HCT116 (cell line): ENCODE measurements around the gene FHOD3. TPM values are rescaled to one million over a fixed set of nuclear protein-coding genes. Genes with fewer than 3 reads are reported as not detected.

Source experiments
- ATAC-seq: fragments of 200-7000 bp; cut with Tn5 transposase; 2 replicates; pipeline ENCODE4 v1.9.1; 2020; ENCODE audit warnings: mild to moderate bottlenecking, moderate library complexity
- BruUV-seq: library from RNA; stranded (reverse); fragments of 400-500 nt; replicated peaks from 2 replicates; lab custom pipeline; 2021; lab: Mats Ljungman, UMichigan
- CTCF ChIA-PET: fragments of 300-600 bp; sonication (Branson Sonifier 250); formaldehyde crosslinking; loops from one replicate; lab custom pipeline; 2021; ENCODE audit warnings: antibody characterized with exemption; lab: Charles Lee
- POLR2A ChIA-PET: fragments of 300-600, 350-600 bp; sonication (Branson Sonifier 250); formaldehyde crosslinking; loops from one replicate; lab custom pipeline; 2021; ENCODE audit warnings: antibody characterized with exemption; lab: Charles Lee
- RAD21 ChIA-PET, 2 experiments: fragments of 300-600 bp; sonication (Branson Sonifier 250); formaldehyde crosslinking; loops; one replicate each; lab custom pipeline; 2023; ENCODE audit warnings: low total read pairs in 2 of 2; ENCODE audit not compliant: uncharacterized antibody in 2 of 2, unreplicated experiment in 2 of 2, low non-redundant PET in 1 of 2; lab: Charles Lee
- DNase-seq: peaks from one replicate; pipeline ENCODE4 v3.0.0-alpha.2; 2010; ENCODE audit warnings: low read depth, low spot score
- H2AFZ ChIP-seq: fragments of 200-600 bp; shearing (Covaris generic), sonication (generic); 2 replicates; pipeline ENCODE4 v1.6.1; 2017; ENCODE audit warnings: low read depth, mixed run types, mixed read lengths, antibody characterized with exemption, low read length; ENCODE audit not compliant: poor library complexity, severe bottlenecking
- H3K27ac ChIP-seq: 2 replicates; pipeline ENCODE4 v1.5.1; 2012; ENCODE audit warnings: low read depth, low read length
- H3K27me3 ChIP-seq: fragments of 200-600 bp; sonication (generic); 2 replicates; pipeline ENCODE4 v1.6.1; 2016; ENCODE audit warnings: mixed run types, low read length, mixed read lengths; ENCODE audit not compliant: insufficient read depth
- H3K36me3 ChIP-seq, 2 experiments: fragments of 200-500 bp in 1 of 2; fragments of 200-600 bp in 1 of 2; sonication (Bioruptor generic) in 1 of 2; sonication (generic) in 1 of 2; 2 replicates each; pipeline versions ENCODE4 v1.5.1 to v1.6.1; 2014 to 2016; ENCODE audit warnings: low read length in 2 of 2, inconsistent platforms in 1 of 2, mixed read lengths in 1 of 2, mixed run types in 1 of 2; ENCODE audit not compliant: insufficient read depth in 2 of 2, control insufficient read depth in 1 of 2
- H3K4me1 ChIP-seq, 2 experiments: fragments of 200-600 bp in 1 of 2; sonication (generic) in 1 of 2; 2 replicates each; pipeline versions ENCODE4 v1.5.1 to v1.6.1; 2012 to 2017; ENCODE audit warnings: low read length in 2 of 2, inconsistent platforms in 1 of 2, mild to moderate bottlenecking in 1 of 2, mixed read lengths in 1 of 2, mixed run types in 1 of 2, moderate library complexity in 1 of 2; ENCODE audit not compliant: insufficient read depth in 2 of 2, control insufficient read depth in 1 of 2
- H3K4me2 ChIP-seq: fragments of 200-600 bp; sonication (generic); 2 replicates; pipeline ENCODE4 v1.6.1; 2017; ENCODE audit warnings: mixed run types, low read length, mixed read lengths
- H3K4me3 ChIP-seq, 2 experiments: fragments of 200-600 bp in 1 of 2; sonication (generic) in 1 of 2; replicated peaks in 1 of 2; 2 replicates each; pipeline ENCODE4 v1.5.1; 2011 to 2016; ENCODE audit warnings: low read length in 2 of 2, control low read depth in 1 of 2, low read depth in 1 of 2, mild to moderate bottlenecking in 1 of 2, mixed read lengths in 1 of 2, mixed run types in 1 of 2
- H3K79me2 ChIP-seq: fragments of 200-600 bp; sonication (generic); 2 replicates; pipeline ENCODE4 v1.6.1; 2017; ENCODE audit warnings: mild to moderate bottlenecking, mixed run types, low read length, moderate library complexity, mixed read lengths; ENCODE audit not compliant: insufficient read depth
- H3K9ac ChIP-seq: fragments of 200-600 bp; sonication (generic); 2 replicates; pipeline ENCODE4 v1.6.1; 2016; ENCODE audit warnings: low read length, mixed read lengths
- H3K9me2 ChIP-seq: fragments of 200-600 bp; sonication (generic), shearing (Covaris generic); 2 replicates; pipeline ENCODE4 v1.6.1; 2017; ENCODE audit warnings: mixed run types, mild to moderate bottlenecking, moderate library complexity; ENCODE audit not compliant: insufficient read depth
- H3K9me3 ChIP-seq, 2 experiments: fragments of 200-500 bp in 1 of 2; fragments of 200-600 bp in 1 of 2; sonication (Bioruptor generic) in 1 of 2; sonication (generic) in 1 of 2; 2 replicates each; pipeline ENCODE4 v1.6.1; 2014 to 2017; ENCODE audit warnings: low read length in 2 of 2, mixed read lengths in 2 of 2, inconsistent platforms in 1 of 2, low read depth in 1 of 2, mild to moderate bottlenecking in 1 of 2, mixed run types in 1 of 2, moderate library complexity in 1 of 2; ENCODE audit not compliant: control insufficient read depth in 1 of 2, insufficient read depth in 1 of 2
- H4K20me1 ChIP-seq: fragments of 200-600 bp; sonication (generic), shearing (Covaris generic); 2 replicates; pipeline ENCODE4 v1.6.1; 2017; ENCODE audit warnings: mixed run types, mild to moderate bottlenecking, moderate library complexity; ENCODE audit not compliant: insufficient read depth
- ATF3 ChIP-seq: IDR thresholded peaks from 2 replicates; pipeline ENCODE4 v1.6.1; 2012
- CEBPB ChIP-seq: IDR thresholded peaks from 2 replicates; pipeline ENCODE4 v1.6.1; 2012; ENCODE audit warnings: low read depth
- CTCF ChIP-seq, 3 experiments: fragments of 200-600 bp in 1 of 3; sonication (generic) in 1 of 3; IDR thresholded peaks in 2 of 3; conservative IDR thresholded peaks in 1 of 3; 2 replicates each; pipeline ENCODE4 v1.5.1; 2012 to 2017; ENCODE audit warnings: low read depth in 2 of 3, low read length in 2 of 3, antibody characterized with exemption in 1 of 3, borderline replicate concordance in 1 of 3, control low read depth in 1 of 3, mild to moderate bottlenecking in 1 of 3, mixed read lengths in 1 of 3, mixed run types in 1 of 3, moderate library complexity in 1 of 3; ENCODE audit not compliant: insufficient read depth in 1 of 3
- EZH2 ChIP-seq: fragments of 200-600 bp; sonication (generic); IDR thresholded peaks from 2 replicates; pipeline ENCODE4 v1.6.1; 2017; ENCODE audit warnings: antibody characterized with exemption, mixed run types
- EZH2phosphoT487 ChIP-seq: fragments of 200-600 bp; IDR thresholded peaks from 2 replicates; pipeline ENCODE4 v1.6.1; 2018; ENCODE audit warnings: antibody characterized with exemption, borderline replicate concordance
- FOSL1 ChIP-seq: IDR thresholded peaks from 2 replicates; pipeline ENCODE4 v1.6.1; 2012; ENCODE audit warnings: low read depth
- JUND ChIP-seq: IDR thresholded peaks from 2 replicates; pipeline ENCODE4 v1.6.1; 2012
- MAX ChIP-seq: IDR thresholded peaks from 2 replicates; pipeline ENCODE4 v1.6.1; 2012
- POLR2A ChIP-seq: IDR thresholded peaks from 2 replicates; pipeline ENCODE4 v1.7.0; 2011; ENCODE audit warnings: borderline replicate concordance; ENCODE audit not compliant: insufficient read depth, insufficient read length; ENCODE audit errors: extremely low read depth
- POLR2AphosphoS5 ChIP-seq: IDR thresholded peaks from 2 replicates; pipeline ENCODE4 v1.6.1; 2011; ENCODE audit warnings: mild to moderate bottlenecking, low read depth, low read length, moderate library complexity
- RAD21 ChIP-seq: IDR thresholded peaks from 2 replicates; pipeline ENCODE4 v1.6.1; 2012; ENCODE audit warnings: low read depth, mild to moderate bottlenecking
- REST ChIP-seq: IDR thresholded peaks from 2 replicates; pipeline ENCODE4 v1.6.1; 2012; ENCODE audit warnings: low read depth
- SIN3A ChIP-seq: IDR thresholded peaks from 2 replicates; pipeline ENCODE4 v1.6.1; 2012; ENCODE audit warnings: low read depth
- SP1 ChIP-seq: IDR thresholded peaks from 2 replicates; pipeline ENCODE4 v1.6.1; 2012; ENCODE audit warnings: low read depth
- SRF ChIP-seq: IDR thresholded peaks from 2 replicates; pipeline ENCODE4 v1.6.1; 2012; ENCODE audit warnings: low read depth
- YY1 ChIP-seq: IDR thresholded peaks from 2 replicates; pipeline ENCODE4 v1.6.1; 2011; ENCODE audit warnings: low read length, low read depth, moderate library complexity, mild to moderate bottlenecking; ENCODE audit not compliant: insufficient replicate concordance; ENCODE audit errors: extremely low read depth
- ZBTB33 ChIP-seq: IDR thresholded peaks from 2 replicates; pipeline ENCODE4 v1.6.1; 2011; ENCODE audit warnings: mild to moderate bottlenecking, low read length, moderate library complexity; ENCODE audit not compliant: insufficient replicate concordance; ENCODE audit errors: extremely low read depth
- ZFX ChIP-seq: fragments of 450-650 bp; IDR thresholded peaks from 2 replicates; pipeline ENCODE4 v1.6.1; 2017
- ZNF274 ChIP-seq: fragments of 200-500 bp; sonication (Bioruptor generic); IDR thresholded peaks from 2 replicates; pipeline ENCODE4 v1.6.1; 2014; ENCODE audit warnings: mild to moderate bottlenecking, low read depth, low read length, inconsistent platforms
- intact Hi-C: fragments of 100-400 bp; cut with micrococcal nuclease; formaldehyde crosslinking; loops from 2 replicates; pipeline ENCODE4 v1.10.0; 2022
- total RNA-seq: library from RNA; stranded (reverse); gene quantifications from one replicate; pipeline ENCODE4 v1.2.1, GENCODE V29; 2021; ENCODE audit not compliant: unreplicated experiment

Gene FHOD3
- total RNA-seq, 1 experiment from 2014 or later = 4.0 TPM

GRCh38 chr18:36386150-36386920, 88.8 kb downstream of the FHOD3 start:
- ChIA-PET CTCF (no interaction called here), POLR2A (no interaction called here), RAD21 (no interaction called here)
- no peaks in the 10 kb centered on the region for H4K20me1 ChIP-seq
- H3K9me3 ChIP-seq = no peaks in the 10 kb centered on the region
- ATAC-seq (no peak), DNase-seq (no peak)
- no peak overlapping the region for H2AFZ ChIP-seq
- intact Hi-C loops = no loop called here
- no peak overlapping the region for H3K9ac ChIP-seq
- no peak overlapping the region for H3K4me2 ChIP-seq
- no peaks in the 10 kb centered on the region for H3K79me2 ChIP-seq
- H3K27me3 ChIP-seq = no peaks in the 10 kb centered on the region
- H3K4me1 ChIP-seq = no peaks in the 10 kb centered on the region
- TF ChIP-seq JUND (no peak), REST (no peak), ZNF274 (no peak), SRF (no peak), POLR2A (no peak), SP1 (no peak), ATF3 (no peak), POLR2AphosphoS5 (no peak), FOSL1 (no peak), CTCF (IDR thresholded peaks at IDR 0.05 in 2 of 3, conservative IDR thresholded peaks at IDR 0.05 in 1 of 3; ENCODE audit: borderline replicate concordance in 1 of 3, insufficient read depth in 1 of 3, low read depth in 2 of 3, low read length in 2 of 3) (no peak), ZFX (no peak), CEBPB (no peak), YY1 (no peak), SIN3A (no peak), EZH2 (no peak), ZBTB33 (no peak), EZH2phosphoT487 (no peak), RAD21 (no peak), MAX (no peak)
- H3K36me3 ChIP-seq = no peaks in the 10 kb centered on the region; a peak in 1 of 4 replicates
- no peak overlapping the region for H3K27ac ChIP-seq
- no TSS peak for BruUV-seq
- no peak overlapping the region for H3K4me3 ChIP-seq
- no peaks in the 10 kb centered on the region for H3K9me2 ChIP-seq
